Activated gamma-delta T cell (primary cell): ENCODE results near the gene SPAG17.

Source experiments
- DNase-seq: peaks from one replicate; lab custom pipeline; 2025; lab: John Stamatoyannopoulos, UW

Gene SPAG17

DNA sequence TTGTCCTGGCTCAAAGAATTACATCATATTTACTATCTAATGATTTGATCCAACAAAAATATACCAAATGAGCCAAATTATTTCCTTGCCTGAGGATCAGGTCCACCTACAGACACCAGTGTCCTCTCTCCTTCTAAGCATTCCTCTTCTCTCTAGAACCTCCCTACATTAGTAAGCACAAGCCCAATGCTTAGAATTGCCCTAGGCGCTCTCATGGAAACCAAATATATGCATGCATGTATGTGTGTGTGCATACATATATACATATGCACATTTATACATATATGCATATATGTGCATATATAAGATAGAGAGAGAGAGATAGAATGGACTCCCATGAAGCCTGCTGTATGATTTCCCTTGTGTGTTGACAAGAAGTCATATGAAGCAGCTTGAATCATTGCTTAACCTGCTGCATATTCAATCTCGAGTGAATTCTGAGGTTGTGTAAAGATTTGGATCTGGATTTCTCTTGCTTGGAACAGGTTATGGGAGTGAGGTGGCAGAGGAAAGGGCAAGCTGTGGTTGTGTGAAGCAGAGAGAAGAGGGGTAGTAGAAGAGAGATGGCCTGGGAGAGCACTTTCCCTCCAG lies 66.1 kb downstream of the SPAG17 start:
- DNase-seq = no peak

DNA sequence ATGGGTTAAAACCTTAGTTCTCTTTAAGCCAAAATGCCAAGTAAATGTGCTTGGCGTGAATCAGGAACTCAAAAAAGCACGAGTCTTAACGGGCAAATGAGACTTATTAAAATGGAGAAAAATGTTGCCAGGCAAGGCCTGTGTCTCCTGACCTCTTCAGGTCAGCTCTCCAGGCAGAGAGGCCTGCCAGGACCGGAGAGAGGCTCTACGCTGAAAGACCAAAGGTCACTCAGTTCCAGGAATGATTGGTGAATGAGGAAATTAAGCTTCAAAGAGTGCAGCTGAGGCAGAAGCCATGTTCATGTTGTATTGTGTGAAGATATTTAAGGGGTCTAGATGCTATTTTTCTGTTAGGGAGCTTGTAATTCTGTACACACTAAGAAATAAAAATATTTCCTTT lies 66.6 kb downstream of the SPAG17 start:
- DNase-seq = no peak

DNA sequence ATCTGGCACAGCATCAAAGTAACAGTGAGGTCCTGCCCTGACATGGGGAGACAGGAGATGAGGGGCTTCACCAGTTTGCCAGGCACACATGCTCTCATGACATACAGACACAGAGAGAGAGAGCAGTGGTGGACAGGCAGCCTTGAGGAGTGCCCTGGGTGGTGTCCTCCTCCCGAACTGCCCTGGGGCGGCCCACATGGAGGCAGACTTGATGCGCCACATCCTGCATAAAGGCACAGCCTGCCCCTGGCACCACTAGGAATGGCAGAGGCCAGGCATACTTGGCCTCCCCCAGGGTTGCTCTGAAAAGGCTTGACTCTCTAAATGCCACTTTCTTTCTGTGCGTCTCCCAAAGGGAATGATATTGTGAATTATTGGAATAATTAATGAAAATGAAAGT lies 67.5 kb downstream of the SPAG17 start:
- DNase-seq = no peak

DNA sequence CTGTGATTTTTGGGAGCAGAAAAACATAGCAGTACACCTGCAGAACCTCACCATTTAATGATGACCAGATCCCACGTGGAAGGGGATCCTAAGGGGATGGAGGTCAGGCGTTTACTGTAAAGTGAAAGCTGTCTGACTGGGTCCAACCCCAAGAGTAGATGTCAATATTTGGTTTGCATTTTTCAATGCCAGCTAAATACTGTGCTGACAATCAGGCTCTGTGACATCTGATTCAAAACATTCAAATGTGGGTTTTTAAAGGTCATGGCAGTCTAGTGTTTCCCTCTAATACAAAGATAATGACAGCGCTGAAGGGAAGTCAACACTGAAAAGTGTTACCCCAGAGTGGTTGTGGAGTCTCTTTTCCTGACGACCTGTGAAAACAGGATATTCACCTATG lies 68.1 kb downstream of the SPAG17 start:
- no peak for DNase-seq

GRCh38 chr1:118116401-118116800 lies 68.6 kb downstream of the SPAG17 start:
- no peak for DNase-seq

GRCh38 chr1:118115567-118116295 lies 69.3 kb downstream of the SPAG17 start:
- DNase-seq = no peak

DNA sequence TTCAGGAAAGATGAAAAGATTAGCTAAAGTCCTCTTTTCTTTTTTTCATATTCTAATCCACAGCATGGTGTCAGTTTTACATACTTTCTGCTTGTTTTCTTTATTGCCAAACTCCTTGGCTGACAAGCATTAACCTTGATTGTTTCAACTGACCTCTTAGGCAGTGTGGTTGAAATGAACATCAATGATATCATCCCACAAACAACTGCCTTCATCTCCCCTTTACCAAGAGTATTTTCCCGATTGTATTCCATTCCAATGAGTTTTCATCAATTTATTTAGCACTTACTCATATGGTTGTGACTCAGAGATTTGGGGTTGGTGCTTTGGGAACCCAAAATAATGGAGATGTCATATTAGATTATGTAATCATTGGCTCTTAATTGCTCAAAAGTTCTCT lies 71.8 kb downstream of the SPAG17 start:
- no peak for DNase-seq

- DNase-seq = no peak
Measured at GRCh38 chr1:118110580-118110979, 74.4 kb downstream of the SPAG17 start.

DNA sequence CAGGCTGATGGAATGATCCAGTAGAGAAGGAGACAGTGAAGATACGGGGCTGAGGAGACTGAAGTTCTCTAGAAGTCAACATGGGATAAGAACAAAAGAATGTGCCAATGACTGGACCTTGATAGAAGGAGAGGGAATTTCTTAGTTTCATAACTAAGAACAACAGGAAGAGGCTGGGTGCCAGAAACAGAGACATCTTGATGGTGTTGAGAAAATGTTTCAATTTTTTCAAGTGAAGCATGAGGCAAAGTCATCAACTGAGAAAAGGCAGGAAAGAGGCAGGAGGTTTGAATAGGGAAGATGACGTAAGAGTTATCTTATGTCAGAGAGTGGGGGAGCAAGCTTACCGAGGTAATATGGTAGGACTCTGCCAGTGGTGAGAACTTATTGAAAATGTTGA lies 80.1 kb downstream of the SPAG17 start:
- no peak for DNase-seq

GRCh38 chr1:118102445-118102844 lies 82.6 kb downstream of the SPAG17 start:
- DNase-seq = no peak

DNA sequence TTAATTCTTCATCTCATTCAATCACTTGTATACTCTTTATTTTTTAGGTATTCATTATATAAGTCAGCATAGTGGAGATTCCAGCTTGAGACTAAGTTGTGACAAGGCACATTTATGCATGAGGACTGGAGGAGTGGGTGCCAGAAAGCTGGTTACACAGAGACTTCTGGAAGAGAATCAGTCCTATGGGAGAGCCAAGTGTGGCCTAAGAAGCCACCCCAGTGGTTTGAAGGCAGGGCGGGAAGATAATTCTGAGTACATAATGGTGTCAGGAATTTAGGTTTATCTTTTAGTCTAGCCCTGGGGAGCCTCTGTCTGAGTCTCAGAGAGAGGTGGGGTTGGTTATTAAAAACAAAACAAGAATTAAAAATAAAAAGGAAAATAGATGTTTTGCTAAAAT lies 83.0 kb downstream of the SPAG17 start:
- DNase-seq = no peak

GRCh38 chr1:118101515-118101844 lies 83.5 kb downstream of the SPAG17 start:
- DNase-seq = no peak

DNA sequence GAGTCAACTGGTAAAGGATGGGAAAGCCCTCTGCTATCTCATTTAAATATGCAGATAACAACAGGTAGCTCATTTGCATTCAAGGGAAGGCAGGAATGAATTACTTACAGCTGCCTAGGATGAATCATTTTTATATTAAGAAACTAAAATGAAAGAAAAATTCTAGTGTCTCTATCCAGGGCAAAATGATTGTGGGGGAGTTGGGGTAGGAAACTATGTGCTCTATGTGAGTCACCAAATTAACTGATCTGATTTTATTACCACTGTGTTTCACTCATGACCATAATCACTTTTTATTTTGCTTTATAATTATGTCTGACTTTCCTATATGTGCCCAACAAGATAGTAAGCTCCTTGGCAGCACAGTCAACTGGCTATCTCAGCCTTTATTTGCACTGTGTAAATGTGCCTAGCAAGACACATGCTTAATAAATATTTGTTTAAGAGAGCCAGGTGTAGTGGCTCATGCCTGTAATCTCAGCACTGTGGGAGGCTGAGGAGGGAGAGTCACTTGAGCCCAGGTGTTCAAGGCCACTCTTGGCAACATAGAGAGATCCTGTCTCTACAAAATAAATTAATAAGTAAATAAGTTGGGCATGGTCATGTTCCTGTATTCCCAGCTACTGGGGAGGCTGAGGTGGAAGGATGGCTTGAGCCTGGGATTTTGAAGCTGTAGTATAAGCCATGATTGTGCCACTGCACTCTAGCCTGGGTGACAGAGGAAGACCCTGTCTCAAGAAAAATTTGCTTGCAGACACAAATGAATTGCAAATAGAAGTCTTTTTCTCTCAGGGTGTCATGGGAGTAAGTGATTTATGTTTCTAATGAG lies 84.1 kb downstream of the SPAG17 start:
- DNase-seq = no peak

GRCh38 chr1:118099686-118100085 lies 85.3 kb downstream of the SPAG17 start:
- no peak for DNase-seq

GRCh38 chr1:118097622-118098348 lies 87.2 kb downstream of the SPAG17 start:
- no peak for DNase-seq

DNA sequence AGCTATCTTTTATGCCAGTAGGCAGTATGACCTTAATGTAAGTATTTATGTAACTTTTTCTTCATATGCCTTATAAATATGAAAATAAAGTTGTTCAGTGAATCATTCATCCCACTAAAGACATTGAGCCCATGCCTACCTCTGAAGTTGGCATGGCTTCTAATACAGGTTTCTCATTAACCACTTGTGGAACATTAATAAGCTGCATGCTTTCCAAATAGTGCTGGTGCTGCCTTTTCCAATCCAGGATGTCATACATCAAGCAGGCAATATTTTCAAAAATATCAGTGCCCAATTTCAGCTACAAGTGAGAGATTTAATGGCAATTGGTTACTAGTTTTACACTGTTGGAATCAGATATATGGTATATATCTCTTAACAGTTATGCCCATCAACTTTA lies 92.0 kb downstream of the SPAG17 start:
- DNase-seq = no peak

GRCh38 chr1:118090130-118090529 lies 94.9 kb downstream of the SPAG17 start:
- no peak for DNase-seq

DNA sequence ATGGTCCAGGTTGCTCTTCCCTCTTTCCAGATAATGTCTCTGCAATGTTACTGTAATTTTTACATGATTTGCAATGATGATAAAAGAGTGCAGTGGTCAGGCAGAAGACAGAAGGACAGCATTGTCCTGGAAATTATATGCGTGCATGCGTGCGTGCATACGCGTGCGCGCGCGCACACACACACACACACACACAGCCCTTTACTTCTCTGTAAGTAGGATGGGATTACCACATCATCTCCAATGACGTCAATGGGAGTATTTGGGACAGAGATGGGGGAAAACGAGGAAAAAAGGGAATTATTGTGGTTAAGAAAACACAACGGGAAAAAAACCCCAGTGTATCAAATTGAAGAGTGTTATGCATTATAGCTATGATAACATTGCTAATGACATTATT lies 99.7 kb downstream of the SPAG17 start:
- DNase-seq = no peak

GRCh38 chr1:118084400-118084799 lies 100.6 kb downstream of the SPAG17 start:
- DNase-seq = no peak

DNA sequence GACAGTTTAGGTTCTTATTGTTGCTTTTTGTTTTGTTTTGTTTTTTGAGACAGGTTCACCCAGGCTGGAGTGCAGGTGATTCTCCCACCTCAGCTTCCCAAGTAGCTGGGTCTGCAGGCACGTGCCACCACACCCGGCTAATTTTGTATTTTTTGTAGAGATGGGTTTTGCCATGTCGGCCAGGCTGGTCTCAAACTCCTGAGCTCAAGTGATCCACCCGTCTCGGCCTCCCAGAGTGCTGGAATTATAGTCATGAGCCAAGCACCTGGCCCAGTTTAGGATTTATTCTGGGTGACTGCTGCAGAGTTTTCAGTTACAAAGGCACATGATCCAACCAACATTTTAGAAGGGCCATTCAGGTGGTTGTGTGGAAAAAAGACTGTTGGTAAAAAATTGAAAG lies 102.0 kb downstream of the SPAG17 start:
- DNase-seq = no peak

DNA sequence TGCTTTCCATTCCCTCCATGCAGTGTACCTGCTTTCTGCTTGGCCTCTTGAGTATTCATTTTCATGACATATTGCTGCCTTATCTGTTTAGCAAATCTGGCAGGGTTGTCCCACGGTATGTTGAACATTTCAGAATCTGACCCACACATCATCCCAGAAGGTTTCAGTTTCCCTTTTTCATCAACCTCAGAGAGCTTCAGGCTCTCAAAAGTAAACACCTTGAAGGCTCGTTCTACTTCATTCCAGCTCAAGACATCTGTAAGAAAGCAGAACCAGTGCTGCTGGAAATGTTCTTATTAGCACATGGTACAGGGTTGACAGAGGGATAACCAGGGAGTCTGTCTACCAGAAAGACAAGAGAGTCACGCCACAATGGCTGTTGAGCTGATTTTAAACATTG lies 103.6 kb downstream of the SPAG17 start:
- DNase-seq = no peak

GRCh38 chr1:118077331-118078045 lies 107.5 kb downstream of the SPAG17 start:
- no peak for DNase-seq
